ENCODE results near the gene FOXN1.
"Not testable (repeated sequence)": the region's sequence is repeated elsewhere in the genome, so short reads cannot be mapped to it uniquely, and the experiment has no call there.

The FOXN1 gene

GRCh38 chr17:28563475-28563874, 57.3 kb downstream of the FOXN1 start:
- Histone ChIP-seq H3K4me1 (no peaks in the 10 kb centered on the region), H3K9me3 (no peaks in the 10 kb centered on the region), H3K36me3 (replicated peaks) (peaks cover 63% of the 10 kb centered on the region), H3K27me3 (ENCODE audit: low read depth) (no peaks in the 10 kb centered on the region), H3K4me3 (no peak overlapping the region)
- DNase-seq (ENCODE audit: low spot score in 2 of 2), result no peak
- in situ Hi-C loops (cut with MboI; ENCODE audit: low sequenced_read_pairs), result no loop called here

DNA sequence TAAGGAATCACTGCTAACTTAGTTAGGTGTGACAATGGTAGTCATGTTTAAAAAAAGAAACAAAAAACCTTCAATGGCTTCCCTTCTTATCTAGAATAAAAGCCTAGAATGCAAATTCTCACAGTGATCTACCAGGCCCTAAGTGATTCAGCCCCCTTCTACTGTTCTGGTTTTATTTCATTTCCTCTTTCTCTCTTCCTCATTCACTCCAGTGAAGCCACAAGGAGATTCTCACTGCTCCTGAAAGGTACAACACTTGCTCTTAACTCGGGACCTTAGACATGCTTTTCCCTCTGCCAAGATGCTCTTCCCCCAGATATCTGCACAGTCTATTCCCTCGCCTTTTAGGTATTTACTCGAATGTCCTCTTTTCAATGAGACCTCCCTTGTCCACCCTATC, 61.5 kb downstream of the FOXN1 start:
- in situ Hi-C loops (cut with MboI; ENCODE audit: low sequenced_read_pairs), result no loop called here
- no peak overlapping the region for H3K4me3 ChIP-seq
- H3K9me3 ChIP-seq, result no peaks in the 10 kb centered on the region
- no peak for DNase-seq (ENCODE audit: low spot score in 2 of 2)
- peaks cover 34% of the 10 kb centered on the region for H3K36me3 ChIP-seq (replicated peaks)
- H3K27me3 ChIP-seq (ENCODE audit: low read depth), result no peaks in the 10 kb centered on the region
- peaks cover 10% of the 10 kb centered on the region for H3K4me1 ChIP-seq

DNA sequence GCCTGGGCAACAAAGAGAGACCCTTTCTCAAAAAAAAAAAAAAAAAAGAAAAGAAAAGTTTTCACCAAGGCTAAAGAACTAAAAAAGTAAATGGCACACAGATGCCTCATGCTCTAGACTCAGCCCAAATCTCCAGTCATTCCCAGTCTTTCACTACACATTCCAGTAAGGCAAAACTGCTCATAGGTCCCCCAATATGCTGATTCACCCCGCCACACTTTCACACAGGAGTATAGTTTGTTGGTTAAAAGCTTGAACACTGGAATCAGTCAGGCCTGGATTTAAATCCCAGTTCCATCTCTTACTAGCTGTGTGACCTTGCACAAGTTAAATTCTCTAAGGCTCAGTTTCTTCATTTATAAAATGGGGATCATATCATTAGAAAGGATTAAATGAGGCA, 63.3 kb downstream of the FOXN1 start:
- H3K4me1 ChIP-seq, result peaks cover 10% of the 10 kb centered on the region
- in situ Hi-C loops (cut with MboI; ENCODE audit: low sequenced_read_pairs), result no loop called here
- H3K4me3 ChIP-seq, result no peak overlapping the region; the same call in 1 of the 2 replicates
- H3K9me3 ChIP-seq, result no peaks in the 10 kb centered on the region
- no peaks in the 10 kb centered on the region for H3K27me3 ChIP-seq (ENCODE audit: low read depth)
- DNase-seq (ENCODE audit: low spot score in 2 of 2), result no peak
- peaks cover 17% of the 10 kb centered on the region for H3K36me3 ChIP-seq (replicated peaks)

GRCh38 chr17:28570716-28571360, 64.7 kb downstream of the FOXN1 start:
- Histone ChIP-seq H3K4me1 (peaks cover 10% of the 10 kb centered on the region), H3K4me3 (peak overlapping the region; percentile 96), H3K27me3 (ENCODE audit: low read depth) (no peaks in the 10 kb centered on the region), H3K36me3 (replicated peaks) (peaks cover 17% of the 10 kb centered on the region), H3K9me3 (no peaks in the 10 kb centered on the region)
- in situ Hi-C loops (cut with MboI; ENCODE audit: low sequenced_read_pairs), result loop anchor here (10.0 kb wide), 1 partner anchor 56 kb away; no protein-coding TSS in a partner anchor
- peak; percentile 35 to 58 for DNase-seq (ENCODE audit: low spot score in 2 of 2)

GRCh38 chr17:28571361-28572122, 65.4 kb downstream of the FOXN1 start, which contains the start of gene PIGS:
Gene PIGS, minus strand, starts transcription at chr17:28571524. Its CDS starts 28 bp downstream, at chr17:28571496.
- in situ Hi-C loops (cut with MboI; ENCODE audit: low sequenced_read_pairs), result loop anchor here (10.0 kb wide), 1 partner anchor 57 kb away; no protein-coding TSS in a partner anchor
- H3K27me3 ChIP-seq (ENCODE audit: low read depth), result no peaks in the 10 kb centered on the region
- peak within 1 kb of the TSS; percentile 96 for H3K4me3 ChIP-seq
- H3K4me1 ChIP-seq, result peaks cover 10% of the 10 kb centered on the region
- DNase-seq (ENCODE audit: low spot score in 2 of 2), result peak; percentile 91 to 98
- H3K9me3 ChIP-seq, result no peaks in the 10 kb centered on the region
- peaks cover 17% of the 10 kb centered on the region for H3K36me3 ChIP-seq (replicated peaks)

DNA sequence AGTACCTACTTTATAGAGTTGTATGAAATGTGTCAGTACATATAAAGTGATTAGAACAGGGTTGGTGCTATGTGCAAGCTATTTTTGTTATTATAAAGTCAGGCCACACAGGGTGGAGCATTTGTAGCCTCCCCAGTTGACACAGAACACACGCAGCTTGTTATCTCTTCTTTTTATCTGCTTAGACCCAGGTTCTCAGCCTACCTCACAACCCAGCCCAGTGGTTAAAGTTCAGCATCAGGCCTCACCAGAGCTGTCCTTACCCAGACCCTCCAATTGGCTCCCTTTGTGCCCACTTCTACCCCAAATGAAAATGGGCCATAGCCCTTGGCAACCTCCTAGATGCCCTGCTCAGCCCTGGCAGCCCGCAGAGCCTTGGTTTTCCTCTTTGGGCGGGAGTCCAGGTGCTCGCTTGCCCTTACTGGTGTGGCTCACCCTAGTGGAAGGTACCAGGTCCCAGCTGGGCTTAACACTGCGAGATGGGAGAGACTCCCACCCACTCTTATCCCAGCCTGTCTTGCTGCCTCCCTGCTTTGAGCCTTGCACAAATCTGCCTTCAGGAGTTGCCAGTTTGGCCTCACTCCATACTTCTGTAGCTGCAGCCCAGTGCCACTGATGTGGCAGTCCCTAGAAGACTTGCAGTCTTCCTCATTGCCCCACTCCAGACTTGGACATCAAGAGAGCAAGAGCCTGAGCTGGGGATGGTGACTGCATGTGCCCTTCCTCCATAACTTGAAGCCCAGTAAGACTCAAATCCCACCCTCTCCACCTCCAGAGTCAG, 66.3 kb downstream of the FOXN1 start:
- DNase-seq (ENCODE audit: low spot score in 2 of 2), result no peak
- Histone ChIP-seq H3K4me1 (peaks cover 14% of the 10 kb centered on the region), H3K36me3 (replicated peaks) (peaks cover 14% of the 10 kb centered on the region), H3K4me3 (peak overlapping the region; percentile 96), H3K27me3 (ENCODE audit: low read depth) (no peaks in the 10 kb centered on the region), H3K9me3 (no peaks in the 10 kb centered on the region)
- in situ Hi-C loops (cut with MboI; ENCODE audit: low sequenced_read_pairs), result loop anchor here (10.0 kb wide), 1 partner anchor 58 kb away; no protein-coding TSS in a partner anchor

DNA sequence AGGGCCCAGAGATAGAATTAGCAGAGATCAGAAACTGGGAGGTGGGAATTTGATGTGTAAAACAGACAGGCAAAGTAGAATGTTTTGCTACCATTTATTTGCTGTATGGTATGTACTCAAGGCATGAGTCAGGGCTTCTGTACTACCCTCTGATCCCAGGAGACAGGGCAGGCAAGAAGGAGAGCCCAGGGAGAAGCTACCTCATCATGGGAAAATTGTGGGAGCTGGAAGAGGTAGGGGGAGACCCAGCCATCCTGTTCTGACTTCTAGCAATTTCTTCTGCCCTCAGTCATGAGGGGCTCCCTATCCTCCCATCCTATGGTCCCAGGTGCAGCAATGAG, 66.9 kb downstream of the FOXN1 start:
- Histone ChIP-seq H3K36me3 (replicated peaks) (peaks cover 15% of the 10 kb centered on the region), H3K4me1 (peaks cover 14% of the 10 kb centered on the region), H3K9me3 (no peaks in the 10 kb centered on the region), H3K27me3 (ENCODE audit: low read depth) (no peaks in the 10 kb centered on the region), H3K4me3 (no peak overlapping the region)
- in situ Hi-C loops (cut with MboI; ENCODE audit: low sequenced_read_pairs), result loop anchor here (10.0 kb wide), 1 partner anchor 58 kb away; no protein-coding TSS in a partner anchor
- no peak for DNase-seq (ENCODE audit: low spot score in 2 of 2)

DNA sequence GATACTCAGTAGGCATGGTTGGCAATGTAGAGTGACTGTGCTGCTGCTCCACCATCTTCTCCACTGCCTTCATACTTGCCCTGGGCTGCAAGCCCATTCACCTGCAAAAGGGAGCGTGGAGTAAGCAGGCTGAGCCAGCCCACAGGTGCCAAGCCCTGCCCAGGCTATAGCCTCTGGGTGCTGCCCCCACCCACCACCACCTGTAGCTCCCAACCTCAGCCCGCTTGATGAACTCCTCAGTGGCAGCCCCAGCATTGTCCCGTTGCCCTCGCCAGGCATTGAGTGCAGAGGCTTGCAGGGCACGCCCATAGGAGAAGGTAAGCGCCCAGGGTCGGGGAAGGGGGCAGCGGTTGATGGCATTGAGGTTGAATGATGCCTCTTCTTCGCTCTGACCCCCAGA, 67.4 kb downstream of the FOXN1 start:
- H3K36me3 ChIP-seq (replicated peaks), result peaks cover 18% of the 10 kb centered on the region
- H3K27me3 ChIP-seq (ENCODE audit: low read depth), result no peaks in the 10 kb centered on the region
- no peak for DNase-seq (ENCODE audit: low spot score in 2 of 2)
- H3K4me1 ChIP-seq, result peaks cover 14% of the 10 kb centered on the region
- in situ Hi-C loops (cut with MboI; ENCODE audit: low sequenced_read_pairs), result loop anchor here (10.0 kb wide), 1 partner anchor 59 kb away; no protein-coding TSS in a partner anchor
- no peak overlapping the region for H3K4me3 ChIP-seq
- H3K9me3 ChIP-seq, result no peaks in the 10 kb centered on the region

DNA sequence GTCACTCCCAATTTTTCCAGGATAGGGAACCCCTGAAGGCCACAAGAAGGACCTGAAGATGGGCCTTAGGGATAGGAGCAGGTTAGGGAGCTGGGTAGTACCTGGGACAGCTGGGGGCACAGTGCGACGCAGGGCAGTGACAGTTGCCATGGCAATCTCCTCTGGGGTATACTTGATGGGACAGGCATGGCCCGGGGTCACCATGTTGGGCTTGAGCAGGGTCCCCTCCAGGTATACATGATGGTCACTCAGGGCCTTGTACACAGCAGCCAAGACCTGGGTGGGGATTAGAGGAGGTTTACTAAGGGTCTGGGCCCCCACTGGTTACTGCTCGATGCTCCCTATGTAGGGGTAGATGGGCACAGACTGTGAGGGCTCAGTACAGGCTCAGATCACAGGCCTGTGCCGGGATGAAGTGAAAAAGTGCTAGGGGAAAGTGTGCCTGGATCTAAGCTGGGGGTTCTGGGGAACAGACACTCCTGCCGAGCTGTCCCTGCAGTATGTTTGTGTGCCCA, 67.9 kb downstream of the FOXN1 start:
- Histone ChIP-seq H3K36me3 (replicated peaks) (peaks cover 21% of the 10 kb centered on the region), H3K27me3 (ENCODE audit: low read depth) (no peaks in the 10 kb centered on the region), H3K4me1 (peaks cover 14% of the 10 kb centered on the region), H3K4me3 (no peak overlapping the region), H3K9me3 (no peaks in the 10 kb centered on the region)
- no peak for DNase-seq (ENCODE audit: low spot score in 2 of 2)
- in situ Hi-C loops (cut with MboI; ENCODE audit: low sequenced_read_pairs), result loop anchor here (10.0 kb wide), 1 partner anchor 59 kb away; no protein-coding TSS in a partner anchor

GRCh38 chr17:28574526-28574925, 68.4 kb downstream of the FOXN1 start:
- H3K4me1 ChIP-seq, result peaks cover 13% of the 10 kb centered on the region
- H3K4me3 ChIP-seq, result no peak overlapping the region
- in situ Hi-C loops (cut with MboI; ENCODE audit: low sequenced_read_pairs), result loop anchor here (10.0 kb wide), 1 partner anchor 60 kb away; no protein-coding TSS in a partner anchor
- peaks cover 26% of the 10 kb centered on the region for H3K36me3 ChIP-seq (replicated peaks)
- H3K9me3 ChIP-seq, result no peaks in the 10 kb centered on the region
- DNase-seq (ENCODE audit: low spot score in 2 of 2), result no peak
- no peaks in the 10 kb centered on the region for H3K27me3 ChIP-seq (ENCODE audit: low read depth)

DNA sequence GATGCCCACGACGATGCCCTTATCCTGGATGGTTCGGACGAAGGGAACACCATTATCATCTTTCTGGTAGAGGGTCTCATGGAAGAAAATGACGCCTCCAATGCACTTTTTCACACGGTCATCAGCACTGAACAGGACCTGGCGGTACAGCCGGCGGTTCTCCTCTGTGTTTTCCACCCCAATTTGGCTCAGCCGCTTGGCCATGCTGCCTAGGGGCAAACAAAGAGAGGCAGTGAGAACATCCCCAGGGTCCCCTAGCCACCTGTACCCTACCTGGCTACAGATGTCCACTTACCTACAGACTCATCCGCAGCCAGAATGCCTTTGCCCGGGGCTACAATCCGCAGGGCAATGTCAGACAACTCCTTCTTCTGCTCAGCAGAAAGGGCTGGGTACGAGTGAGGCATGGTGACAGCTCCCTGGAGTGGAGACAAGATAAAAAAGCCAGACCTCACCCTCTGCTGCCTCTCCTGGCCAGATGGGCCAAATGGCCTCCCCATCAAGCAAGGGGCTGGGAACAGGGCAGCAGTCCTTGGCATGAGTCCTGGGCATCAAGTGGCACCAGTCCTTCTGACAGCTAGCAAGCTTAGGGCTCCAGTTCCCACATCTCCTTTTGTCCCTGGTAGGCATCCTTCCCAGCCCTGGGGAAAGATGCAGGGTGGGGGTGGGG, 69.1 kb downstream of the FOXN1 start:
- in situ Hi-C loops (cut with MboI; ENCODE audit: low sequenced_read_pairs), result loop anchor here (10.0 kb wide), 1 partner anchor 60 kb away; no protein-coding TSS in a partner anchor
- H3K4me1 ChIP-seq, result peaks cover 11% of the 10 kb centered on the region
- no peak overlapping the region for H3K4me3 ChIP-seq
- peaks cover 33% of the 10 kb centered on the region for H3K36me3 ChIP-seq (replicated peaks)
- no peak for DNase-seq (ENCODE audit: low spot score in 2 of 2)
- H3K27me3 ChIP-seq (ENCODE audit: low read depth), result no peaks in the 10 kb centered on the region
- H3K9me3 ChIP-seq, result no peaks in the 10 kb centered on the region

DNA sequence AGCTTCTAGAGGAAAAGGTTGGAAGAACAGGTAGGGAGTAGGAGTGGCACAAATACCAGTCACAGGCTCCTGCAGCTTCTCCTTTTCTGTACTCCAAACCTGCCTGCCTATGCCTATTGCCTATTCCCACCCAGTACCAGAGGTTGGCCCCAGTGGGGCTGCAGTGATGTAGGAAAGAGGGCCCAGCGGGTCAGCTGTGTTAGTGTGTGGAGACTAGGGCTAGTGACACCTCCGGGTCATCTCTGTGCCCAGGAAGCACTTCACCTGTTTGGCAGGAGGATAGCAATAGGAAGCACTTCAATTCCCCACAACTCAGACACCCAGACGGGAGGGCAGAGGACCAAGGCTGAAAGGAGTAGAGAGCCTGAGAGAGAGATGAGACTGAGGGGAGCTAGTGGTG, 69.9 kb downstream of the FOXN1 start:
- H3K9me3 ChIP-seq; H3K4me3 ChIP-seq; DNase-seq (ENCODE audit: low spot score in 2 of 2); H3K27me3 ChIP-seq (ENCODE audit: low read depth): not testable (repeated sequence)
- Histone ChIP-seq H3K36me3 (replicated peaks) (peaks cover 37% of the 10 kb centered on the region), H3K4me1 (peaks cover 11% of the 10 kb centered on the region)
- in situ Hi-C loops (cut with MboI; ENCODE audit: low sequenced_read_pairs), result loop anchor here (10.0 kb wide), 1 partner anchor 61 kb away; no protein-coding TSS in a partner anchor

Data from HAP-1 (cell line).